Epithelial cell of prostate (primary cell): ENCODE measurements around the gene SNHG17.
"Not testable (repeated sequence)": the region's sequence is repeated elsewhere in the genome, so short reads cannot be mapped to it uniquely, and the experiment has no call there.

ENCODE experiments used
- DNase-seq: peaks from one replicate; pipeline ENCODE4 v3.0.0-alpha.2; 2011; ENCODE audit warnings: low read depth, low spot score
- H3K27ac ChIP-seq: fragments of 450-650 bp; 2 replicates; pipeline ENCODE4 v1.5.1; 2017; ENCODE audit warnings: mild to moderate bottlenecking

Gene SNHG17

GRCh38 chr20:38449046-38449445, 13.9 kb upstream of the SNHG17 start:
- no peak for DNase-seq
- no peak overlapping the region for H3K27ac ChIP-seq

- no peak overlapping the region for H3K27ac ChIP-seq
Measured at GRCh38 chr20:38447931-38448675, 13.0 kb upstream of the SNHG17 start.

GRCh38 chr20:38447251-38447661, 12.1 kb upstream of the SNHG17 start:
- H3K27ac ChIP-seq = peak overlapping the region; percentile 38
- no peak for DNase-seq

More at GRCh38 chr20:38447931-38448675, 13.0 kb upstream of the SNHG17 start:
- DNase-seq = no peak

GRCh38 chr20:38446441-38447209, 11.5 kb upstream of the SNHG17 start:
- DNase-seq = peak; percentile 74
- H3K27ac ChIP-seq = peak overlapping the region; percentile 38

- no peak for DNase-seq
- no peak overlapping the region for H3K27ac ChIP-seq
Measured at GRCh38 chr20:38445901-38446425, 10.8 kb upstream of the SNHG17 start.

- no peak overlapping the region for H3K27ac ChIP-seq
- DNase-seq = no peak
Measured at GRCh38 chr20:38445381-38445796, 10.3 kb upstream of the SNHG17 start.

DNA sequence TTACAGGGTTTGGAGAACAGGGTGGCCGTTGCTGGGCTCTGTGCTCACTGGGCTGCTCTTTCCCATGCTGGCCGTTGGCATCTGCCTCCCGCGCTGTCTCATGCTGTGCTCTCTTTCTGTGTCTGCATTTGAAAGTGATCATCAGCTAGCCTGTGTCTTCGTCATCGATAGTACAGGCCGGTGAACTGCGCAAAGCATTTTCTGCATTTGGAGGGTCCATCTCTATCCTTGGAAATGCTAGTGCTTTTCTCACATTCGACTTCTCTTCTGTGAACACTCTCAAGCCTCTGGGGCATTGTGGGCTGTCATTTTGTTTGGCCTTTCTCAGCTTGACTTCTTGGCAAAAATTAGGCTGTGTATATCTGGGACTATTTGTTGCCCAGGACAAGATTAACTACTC, 6.8 kb upstream of the SNHG17 start:
- DNase-seq = no peak
- no peak overlapping the region for H3K27ac ChIP-seq

- not testable (repeated sequence) for H3K27ac ChIP-seq, DNase-seq
Measured at GRCh38 chr20:38441110-38441509, 6.0 kb upstream of the SNHG17 start.

DNA sequence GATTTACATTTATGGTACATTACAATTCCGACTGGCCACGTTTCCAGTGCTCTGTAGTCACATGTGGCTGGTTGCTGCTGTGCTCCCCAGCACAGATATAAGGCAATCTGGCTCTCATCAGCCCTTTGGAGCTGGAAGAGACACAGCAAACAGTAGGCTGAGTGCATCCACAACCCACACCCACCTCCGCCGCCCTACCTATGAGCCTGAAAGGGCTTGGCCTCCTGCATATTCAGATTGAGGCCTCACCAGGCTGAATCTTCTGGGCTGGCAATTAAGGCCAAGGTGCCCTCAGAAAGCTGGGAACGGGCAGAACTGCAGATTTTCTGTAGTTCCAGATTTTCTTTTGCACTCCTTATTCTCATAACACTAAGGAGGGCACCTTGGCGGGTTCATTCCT, 2.7 kb upstream of the SNHG17 start:
- DNase-seq = no peak
- H3K27ac ChIP-seq = no peak overlapping the region

DNA sequence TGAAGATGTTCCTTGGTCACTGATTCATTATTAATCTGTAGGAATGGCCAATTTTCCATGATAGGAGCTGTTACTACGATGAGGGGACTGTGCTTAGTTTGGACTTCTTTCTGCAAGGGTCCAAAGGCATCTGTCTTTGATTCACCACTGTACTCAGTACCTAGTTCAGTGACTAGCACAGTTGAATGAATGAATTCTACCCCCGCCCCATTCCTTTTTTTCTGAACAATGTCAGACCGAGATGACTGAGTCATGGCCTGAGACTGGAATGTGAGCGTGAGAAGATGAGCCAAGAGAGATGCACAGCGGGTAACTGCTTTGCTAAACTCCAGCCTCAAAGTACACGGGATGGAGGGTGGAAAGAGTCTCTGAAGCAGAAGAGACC, 419 bp upstream of the SNHG17 start:
- peak overlapping the region; percentile 67 for H3K27ac ChIP-seq
- no peak for DNase-seq

GRCh38 chr20:38434301-38434741, 807 bp downstream of the SNHG17 start:
- H3K27ac ChIP-seq = peak overlapping the region; percentile 67
- no peak for DNase-seq

GRCh38 chr20:38433304-38433972, 1.7 kb downstream of the SNHG17 start:
- DNase-seq = no peak
- H3K27ac ChIP-seq = no peak overlapping the region

DNA sequence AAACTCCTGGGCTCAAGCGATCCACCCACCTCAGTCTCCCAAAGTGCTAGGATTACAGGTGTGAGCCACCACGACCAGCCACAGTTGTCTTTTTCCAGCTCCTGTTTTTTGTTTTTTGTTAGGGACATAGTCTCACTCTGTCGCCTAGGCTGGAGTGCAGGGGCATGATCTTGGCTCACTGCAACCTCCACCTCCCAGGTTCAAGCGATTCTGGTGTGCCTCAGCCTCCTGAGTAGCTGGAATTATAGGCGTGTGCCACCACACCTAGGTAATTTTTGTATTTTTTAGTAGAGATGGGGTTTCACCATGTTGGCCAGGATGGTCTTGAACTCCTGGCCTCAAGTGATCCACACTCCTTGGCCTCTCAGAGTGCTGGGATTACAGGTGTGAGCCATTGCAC, 2.3 kb downstream of the SNHG17 start:
- not testable (repeated sequence) for H3K27ac ChIP-seq

GRCh38 chr20:38432292-38432691, 2.8 kb downstream of the SNHG17 start:
- no peak overlapping the region for H3K27ac ChIP-seq
- no peak for DNase-seq

More for the DNA sequence above, 2.3 kb downstream of the SNHG17 start:
- DNase-seq = not testable (repeated sequence)

GRCh38 chr20:38430679-38431325, 4.3 kb downstream of the SNHG17 start:
- no peak for DNase-seq

DNA sequence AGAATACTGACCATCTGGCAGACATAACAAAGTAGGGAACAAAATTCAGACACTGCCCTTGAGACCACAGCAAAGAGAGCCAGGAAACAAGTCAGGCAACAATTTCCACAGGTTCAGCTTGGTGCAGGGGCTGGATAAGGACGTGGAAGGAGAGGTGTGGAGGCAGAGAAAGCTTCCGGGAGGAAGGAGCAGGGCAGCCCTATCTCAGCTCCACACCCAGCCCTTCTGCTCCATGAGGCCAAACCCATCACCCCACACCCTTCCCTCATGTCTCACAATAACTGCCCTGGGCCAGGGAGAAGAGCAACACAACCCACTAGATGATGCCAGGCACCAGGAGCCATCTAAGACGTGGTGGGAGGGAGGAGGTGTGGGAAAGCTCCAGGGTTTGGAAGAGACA, 5.8 kb downstream of the SNHG17 start:
- H3K27ac ChIP-seq = no peak overlapping the region
- DNase-seq = no peak

More at GRCh38 chr20:38430679-38431325, 4.3 kb downstream of the SNHG17 start:
- H3K27ac ChIP-seq = no peak overlapping the region

DNA sequence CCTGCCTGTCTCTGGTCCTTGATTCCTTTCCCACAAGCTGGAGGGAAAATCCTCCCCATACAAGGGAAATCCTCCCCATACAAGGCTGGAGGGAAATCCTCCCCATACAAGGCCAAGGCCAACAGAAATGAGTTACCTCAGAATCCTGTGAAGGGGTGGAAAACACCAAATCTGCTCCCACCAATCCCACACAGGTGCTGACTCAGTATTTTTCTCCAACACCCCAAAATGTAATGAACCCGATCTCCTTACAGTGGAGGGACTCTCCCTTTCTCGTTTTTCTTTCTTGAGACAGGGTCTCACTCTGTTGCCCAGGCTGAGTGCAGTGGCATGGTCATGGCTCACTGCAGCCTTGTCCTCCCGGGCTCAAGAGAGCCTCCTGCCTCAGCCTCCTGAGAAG, 6.3 kb downstream of the SNHG17 start:
- H3K27ac ChIP-seq = no peak overlapping the region
- no peak for DNase-seq

- H3K27ac ChIP-seq = no peak overlapping the region
- DNase-seq = no peak
Measured at GRCh38 chr20:38427655-38428023, 7.5 kb downstream of the SNHG17 start.

DNA sequence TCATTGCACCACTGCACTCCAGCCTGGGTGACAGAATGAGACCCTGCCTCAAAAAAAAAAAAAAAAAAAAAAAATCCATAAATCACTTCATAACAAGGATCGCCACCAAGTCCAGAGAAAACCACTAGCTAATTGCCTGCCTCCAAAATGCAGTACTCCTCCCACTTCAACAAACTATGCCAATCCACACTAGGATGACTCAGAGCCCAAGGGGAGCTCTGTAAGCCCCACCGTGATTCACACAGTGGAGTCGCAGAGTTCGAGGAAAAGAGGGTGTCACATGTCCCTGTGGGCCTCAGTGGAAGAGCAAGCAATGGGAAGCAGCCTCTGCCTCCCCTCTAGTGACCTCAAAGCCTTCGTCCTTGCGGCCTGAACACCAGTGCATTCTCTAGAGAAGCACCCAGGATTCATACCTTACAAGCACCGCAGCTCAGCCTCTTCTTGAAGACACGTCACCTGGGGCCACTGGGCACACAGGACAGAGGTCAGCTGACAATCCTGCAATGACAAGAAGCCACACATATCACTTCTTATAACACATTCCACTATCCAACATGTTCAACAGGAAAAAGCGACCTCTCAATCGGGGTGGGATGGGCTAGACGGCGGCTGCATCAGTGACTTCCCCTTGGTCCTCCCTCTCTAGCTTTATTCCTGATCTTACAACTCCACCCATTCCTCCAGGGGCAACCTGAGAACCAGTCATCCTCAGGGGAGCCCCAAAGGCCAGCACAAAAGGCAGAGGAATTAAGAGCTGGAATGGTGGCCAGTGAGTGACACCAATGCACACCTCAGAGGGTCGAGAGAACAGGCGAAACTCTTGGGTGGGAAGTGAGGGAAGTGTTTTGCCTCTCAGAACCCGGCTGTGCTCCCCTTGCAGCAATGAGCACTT, 8.9 kb downstream of the SNHG17 start:
- DNase-seq = peak; percentile 44
- H3K27ac ChIP-seq = peak overlapping the region; percentile 8
